CD4-positive, alpha-beta memory T cell (primary cell): ENCODE results near the gene UBE2E1. TPM values are rescaled to one million over a fixed set of nuclear protein-coding genes. Genes with fewer than 3 reads are reported as not detected.

Source experiments
- CTCF ChIA-PET: fragments of 350-600 bp; sonication (Branson Sonifier 250); formaldehyde crosslinking; loops from one replicate; lab custom pipeline; 2021; ENCODE audit warnings: inconsistent platforms; ENCODE audit not compliant: partially characterized antibody; lab: Charles Lee
- POLR2A ChIA-PET: fragments of 350-600 bp; sonication (Branson Sonifier 250); formaldehyde crosslinking; loops from one replicate; lab custom pipeline; 2021; ENCODE audit not compliant: partially characterized antibody; lab: Charles Lee
- DNase-seq, 5 donors: peaks; one replicate each; pipeline versions ENCODE4 v3.0.0 to v3.0.0-alpha.2; 2020 to 2022; ENCODE audit warnings: mixed read lengths in 1 of 5
- H3K27ac ChIP-seq: one replicate; pipeline ENCODE4 v1.7.0; 2013; ENCODE audit warnings: low read depth, low read length
- H3K27me3 ChIP-seq: 2 replicates; pipeline ENCODE4 v1.7.0; 2013; ENCODE audit warnings: mild to moderate bottlenecking, low read length, moderate library complexity; ENCODE audit not compliant: insufficient read depth
- H3K36me3 ChIP-seq: 2 replicates; pipeline ENCODE4 v1.7.0; 2013; ENCODE audit warnings: mild to moderate bottlenecking, low read length, moderate library complexity; ENCODE audit not compliant: insufficient read depth
- H3K4me1 ChIP-seq: 2 replicates; pipeline ENCODE4 v1.7.0; 2013; ENCODE audit warnings: mild to moderate bottlenecking, low read length, moderate library complexity; ENCODE audit not compliant: insufficient read depth
- H3K4me3 ChIP-seq, 2 donors: one replicate each; pipeline ENCODE4 v1.7.0; 2013; ENCODE audit warnings: low read length in 2 of 2, mild to moderate bottlenecking in 1 of 2
- H3K9me3 ChIP-seq, 2 donors: one replicate each; pipeline ENCODE4 v1.7.0; 2013; ENCODE audit warnings: low read length in 2 of 2, control low read depth in 1 of 2; ENCODE audit not compliant: control insufficient read depth in 1 of 2
- H3K27ac Mint-ChIP-seq, 7 donors: one replicate each; pipeline ENCODE4 v1.8.0; 2020 to 2021; ENCODE audit warnings: mixed read lengths in 7 of 7, mild to moderate bottlenecking in 6 of 7, inconsistent platforms in 3 of 7, moderate library complexity in 3 of 7
- H3K27me3 Mint-ChIP-seq, 2 donors: one replicate each; pipeline ENCODE4 v1.8.0; 2020 to 2021; ENCODE audit warnings: mixed read lengths in 2 of 2
- H3K36me3 Mint-ChIP-seq, 2 donors: one replicate each; pipeline ENCODE4 v1.8.0; 2020 to 2021; ENCODE audit warnings: mixed read lengths in 2 of 2, inconsistent platforms in 1 of 2, mild to moderate bottlenecking in 1 of 2
- H3K4me1 Mint-ChIP-seq, 4 donors: one replicate each; pipeline ENCODE4 v1.8.0; 2020 to 2021; ENCODE audit warnings: mixed read lengths in 4 of 4, mild to moderate bottlenecking in 1 of 4
- H3K4me3 Mint-ChIP-seq, 8 donors: one replicate each; pipeline ENCODE4 v1.8.0; 2020 to 2021; ENCODE audit warnings: mixed read lengths in 8 of 8, mild to moderate bottlenecking in 7 of 8, moderate library complexity in 6 of 8, inconsistent platforms in 3 of 8
- H3K9me3 Mint-ChIP-seq, 8 donors: one replicate each; pipeline ENCODE4 v1.8.0; 2020 to 2021; ENCODE audit warnings: mixed read lengths in 8 of 8, mild to moderate bottlenecking in 5 of 8, inconsistent platforms in 3 of 8, moderate library complexity in 1 of 8
- intact Hi-C: fragments of 100-400 bp; cut with micrococcal nuclease; formaldehyde crosslinking; loops from one replicate; pipeline ENCODE4 v1.15.1; 2023
- polyA plus RNA-seq, 2 donors: library from polyadenylated mRNA; unstranded; fragments of 300-500 nt; fragmentation: Illumina TruSeq; gene quantifications; one replicate each; pipeline ENCODE4 v1.2.3, GENCODE V29; 2021
- total RNA-seq, 2 experiments: library from RNA; stranded (reverse); gene quantifications; one replicate each; pipeline ENCODE4 v1.2.3, GENCODE V29; 2021

Gene UBE2E1
- total and polyA plus RNA-seq, 4 experiments from 2014 or later: 10.9 to 61.4 (median 35.7) TPM

DNA sequence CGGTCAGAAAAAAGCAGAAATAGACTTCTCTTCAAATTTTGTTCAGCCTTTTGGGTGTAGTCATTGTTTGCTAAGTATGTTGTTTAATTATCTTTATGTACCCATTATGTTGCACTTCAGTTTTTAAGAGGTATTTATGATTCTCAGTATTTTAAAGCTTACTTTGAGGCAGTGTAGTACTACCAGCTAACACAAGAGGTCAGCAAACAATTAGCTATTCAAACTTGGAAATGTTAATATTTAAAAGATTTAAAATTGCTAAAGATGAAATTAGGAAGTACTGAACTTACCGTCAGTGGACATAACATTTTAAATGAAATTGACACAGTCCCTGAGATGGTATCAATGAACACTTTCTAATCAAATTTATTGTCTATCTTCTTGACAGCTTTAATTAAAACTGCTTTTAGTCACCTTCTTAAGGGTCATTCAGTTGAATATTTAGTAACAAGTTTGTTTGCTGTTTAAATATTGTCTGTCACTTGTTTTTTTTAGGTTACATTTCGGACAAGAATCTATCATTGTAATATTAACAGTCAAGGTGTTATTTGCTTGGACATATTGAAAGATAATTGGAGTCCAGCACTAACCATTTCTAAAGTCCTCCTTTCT, 83.0 kb downstream of the UBE2E1 start:
- Histone ChIP-seq H3K27ac (no peak overlapping the region), H3K36me3 (peaks cover 4% of the 10 kb centered on the region), H3K9me3 (no peaks in the 10 kb centered on the region), H3K4me1 (no peaks in the 10 kb centered on the region), H3K27me3 (no peaks in the 10 kb centered on the region), H3K4me3 (no peak overlapping the region)
- peak in 4 of 5 donors; percentile 26 to 40 (median 28) for DNase-seq
- peak overlapping the region in 1 of 7 donors; percentile 62 for H3K27ac Mint-ChIP-seq
- intact Hi-C loops: loop anchor here (2.0 kb wide), 2 partner anchors 56 to 110 kb away; partner anchors contain the start of gene NR1D2
- no peak overlapping the region for H3K4me3 Mint-ChIP-seq
- peaks cover 0 to 5% (median 0%) of the 10 kb centered on the region in 4 donors for H3K4me1 Mint-ChIP-seq
- ChIA-PET CTCF (interaction anchor here (0.7 to 3.9 kb wide), 18 partner anchors 8 to 348 kb away, joined by 3 to 23 read pairs (median 4); partner anchors contain the start of genes NKIRAS1 and RPL15), POLR2A (interaction anchor here (2.1 kb wide), 1 partner anchor 28 kb away, joined by 10 read pairs; the partner anchor contains the start of genes NKIRAS1 and RPL15)
- H3K27me3 Mint-ChIP-seq: no peaks in the 10 kb centered on the region
- H3K36me3 Mint-ChIP-seq: peaks cover 5 to 21% of the 10 kb centered on the region in 2 donors
- no peaks in the 10 kb centered on the region for H3K9me3 Mint-ChIP-seq

DNA sequence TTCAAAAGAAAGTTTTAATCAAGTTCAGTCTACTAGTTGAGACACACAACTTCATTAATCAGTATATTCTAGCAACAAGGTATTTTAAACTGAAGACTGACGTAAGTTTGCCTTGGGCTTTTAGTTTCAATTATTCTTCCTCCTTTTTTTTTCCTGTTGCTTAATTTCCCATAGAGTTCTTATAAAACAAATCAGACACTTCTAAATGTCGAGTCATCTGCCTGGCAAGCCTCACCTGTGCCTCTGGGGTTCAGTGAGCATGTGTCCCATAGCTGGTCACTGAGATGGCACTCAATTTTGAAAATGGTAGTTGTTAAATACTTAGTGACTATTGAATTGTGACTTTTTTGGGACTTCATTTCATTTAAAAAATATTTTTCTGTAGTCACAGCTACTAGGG, 83.6 kb downstream of the UBE2E1 start:
- Mint-ChIP-seq H3K36me3 (peaks cover 7 to 22% of the 10 kb centered on the region in 2 donors), H3K27ac (peak overlapping the region in 1 of 7 donors; percentile 42), H3K9me3 (no peaks in the 10 kb centered on the region), H3K4me1 (peaks cover 0 to 5% (median under 1%) of the 10 kb centered on the region in 4 donors), H3K4me3 (no peak overlapping the region), H3K27me3 (no peaks in the 10 kb centered on the region)
- CTCF ChIA-PET: interaction anchor here (0.9 to 3.9 kb wide), 6 partner anchors 9 to 342 kb away, joined by 3 to 23 read pairs (median 4); no protein-coding TSS in a partner anchor
- Histone ChIP-seq H3K4me3 (no peak overlapping the region), H3K36me3 (peaks cover 4% of the 10 kb centered on the region), H3K27ac (no peak overlapping the region), H3K4me1 (no peaks in the 10 kb centered on the region), H3K27me3 (no peaks in the 10 kb centered on the region), H3K9me3 (no peaks in the 10 kb centered on the region)
- intact Hi-C loops: loop anchor here (2.0 kb wide), 2 partner anchors 55 to 109 kb away; partner anchors contain the start of gene NR1D2
- DNase-seq: no peak
- POLR2A ChIA-PET: interaction anchor here (2.1 kb wide), 1 partner anchor 28 kb away, joined by 10 read pairs; the partner anchor contains the start of genes NKIRAS1 and RPL15

DNA sequence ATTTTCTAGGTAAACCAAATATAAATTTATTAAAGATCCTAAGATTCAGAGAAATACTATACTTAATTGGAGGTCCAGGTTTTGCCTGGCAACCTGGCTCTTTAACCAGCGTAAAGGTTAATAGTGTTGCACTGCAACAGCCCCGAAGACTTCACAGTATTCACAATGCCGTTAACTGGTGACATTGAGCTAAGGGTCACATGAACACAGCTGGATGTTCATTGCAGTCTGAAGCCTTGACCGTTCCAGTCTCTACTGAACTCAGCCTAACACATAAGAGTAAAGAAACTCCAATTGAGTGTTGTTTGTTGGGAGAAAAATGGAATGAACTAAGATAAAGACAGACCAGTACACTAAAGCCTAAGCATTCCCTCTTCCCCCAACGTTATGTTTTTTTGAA, 84.2 kb downstream of the UBE2E1 start:
- no peaks in the 10 kb centered on the region for H3K27me3 Mint-ChIP-seq
- Histone ChIP-seq H3K4me1 (no peaks in the 10 kb centered on the region), H3K4me3 (no peak overlapping the region), H3K27ac (no peak overlapping the region), H3K9me3 (no peaks in the 10 kb centered on the region), H3K36me3 (peaks cover 4% of the 10 kb centered on the region), H3K27me3 (no peaks in the 10 kb centered on the region)
- CTCF ChIA-PET: interaction anchor here (1.0 to 3.9 kb wide), 5 partner anchors 9 to 297 kb away, joined by 3 to 23 read pairs (median 4); no protein-coding TSS in a partner anchor
- POLR2A ChIA-PET: no interaction called here
- H3K36me3 Mint-ChIP-seq: peaks cover 10 to 25% of the 10 kb centered on the region in 2 donors
- no peak overlapping the region for H3K4me3 Mint-ChIP-seq
- DNase-seq: no peak
- no peaks in the 10 kb centered on the region for H3K9me3 Mint-ChIP-seq
- H3K4me1 Mint-ChIP-seq: peaks cover 0 to 5% (median 2%) of the 10 kb centered on the region in 4 donors
- no peak overlapping the region for H3K27ac Mint-ChIP-seq
- intact Hi-C loops: loop anchor here (2.0 kb wide), 2 partner anchors 55 to 109 kb away; partner anchors contain the start of gene NR1D2

DNA sequence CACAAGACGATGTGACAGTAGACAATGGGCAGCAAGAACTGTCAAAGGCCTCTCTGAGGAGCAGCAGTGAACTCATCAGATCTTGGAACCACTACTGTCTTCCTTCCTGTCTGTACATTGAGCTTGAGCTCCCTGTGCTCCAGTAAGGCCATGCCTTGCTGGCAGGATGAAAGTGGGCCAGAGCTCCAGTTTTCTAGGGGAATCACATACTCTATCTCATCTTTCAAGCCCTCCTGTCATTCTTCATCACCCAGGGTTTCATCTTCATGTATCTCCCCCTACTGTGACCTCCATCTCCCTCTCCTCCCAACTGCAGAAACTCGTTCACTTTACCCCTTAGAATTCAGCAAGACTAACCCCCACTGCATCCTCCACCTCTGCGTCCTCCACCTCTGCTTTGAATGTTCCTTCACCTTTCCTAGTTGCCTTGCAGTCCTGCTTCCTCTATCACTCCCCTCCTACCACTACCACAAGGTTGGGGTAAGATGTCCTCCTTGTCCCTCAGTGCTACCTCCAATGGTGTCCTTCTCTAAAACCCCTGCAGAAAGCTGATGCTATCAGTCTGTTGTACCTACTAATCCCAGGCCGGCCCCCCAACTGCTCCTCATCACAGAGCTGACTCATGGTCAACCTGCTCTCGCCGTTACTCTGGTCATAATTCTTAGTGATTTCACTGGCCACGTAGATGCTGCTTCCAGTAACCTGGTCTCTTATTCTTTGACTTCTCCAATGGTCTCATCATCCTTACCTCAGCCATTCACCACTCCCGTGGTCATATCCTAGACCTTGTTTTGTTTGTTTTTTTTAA, 88.7 kb downstream of the UBE2E1 start:
- no peaks in the 10 kb centered on the region for H3K4me1 ChIP-seq
- no peaks in the 10 kb centered on the region for H3K27me3 Mint-ChIP-seq
- no peaks in the 10 kb centered on the region for H3K9me3 ChIP-seq
- H3K27ac Mint-ChIP-seq: peak overlapping the region in 3 of 7 donors; percentile 1 to 83 (median 76)
- H3K36me3 ChIP-seq: peaks cover 4% of the 10 kb centered on the region
- no peak overlapping the region for H3K4me3 ChIP-seq
- CTCF ChIA-PET: interaction anchor here (0.6 to 1.1 kb wide), 4 partner anchors 15 to 343 kb away, joined by 3 to 4 read pairs (median 3); partner anchors contain the start of genes NKIRAS1 and RPL15
- peaks cover 0 to 14% (median 1%) of the 10 kb centered on the region in 4 donors for H3K4me1 Mint-ChIP-seq
- POLR2A ChIA-PET: no interaction called here
- H3K27ac ChIP-seq: no peak overlapping the region
- no peak overlapping the region for H3K4me3 Mint-ChIP-seq
- H3K36me3 Mint-ChIP-seq: peaks cover 25 to 33% of the 10 kb centered on the region in 2 donors
- intact Hi-C loops: no loop called here
- H3K9me3 Mint-ChIP-seq: no peaks in the 10 kb centered on the region
- no peak for DNase-seq
- no peaks in the 10 kb centered on the region for H3K27me3 ChIP-seq

DNA sequence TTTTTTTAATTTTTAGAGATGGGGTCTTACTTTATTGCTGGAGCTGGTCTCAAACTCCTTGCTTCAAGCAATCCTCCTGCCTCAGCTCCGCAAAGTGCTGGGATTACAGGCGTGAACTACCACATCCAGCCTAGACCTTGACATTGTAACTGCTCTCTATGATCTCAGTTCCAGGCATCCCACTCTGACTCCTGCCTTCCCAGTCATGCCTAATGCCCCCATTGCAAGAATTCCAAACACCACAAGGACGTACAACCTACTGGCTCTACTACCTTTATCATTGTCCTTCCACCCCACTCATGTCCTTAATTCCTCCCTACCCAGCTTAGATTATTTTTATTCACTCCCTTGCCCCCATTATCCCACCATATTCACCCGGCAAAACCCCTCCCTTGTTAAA, 89.4 kb downstream of the UBE2E1 start:
- Mint-ChIP-seq H3K27me3 (no peaks in the 10 kb centered on the region), H3K36me3 (peaks cover 27 to 33% of the 10 kb centered on the region in 2 donors), H3K4me3 (no peak overlapping the region), H3K9me3 (no peaks in the 10 kb centered on the region), H3K4me1 (peaks cover 0 to 14% (median 2%) of the 10 kb centered on the region in 4 donors), H3K27ac (peak overlapping the region in 2 of 7 donors; percentile 20 to 64)
- Histone ChIP-seq H3K4me1 (no peaks in the 10 kb centered on the region), H3K27ac (no peak overlapping the region), H3K4me3 (no peak overlapping the region), H3K36me3 (peaks cover 4% of the 10 kb centered on the region), H3K9me3 (no peaks in the 10 kb centered on the region), H3K27me3 (no peaks in the 10 kb centered on the region)
- intact Hi-C loops: no loop called here
- CTCF ChIA-PET: no interaction called here
- DNase-seq: no peak
- POLR2A ChIA-PET: no interaction called here

DNA sequence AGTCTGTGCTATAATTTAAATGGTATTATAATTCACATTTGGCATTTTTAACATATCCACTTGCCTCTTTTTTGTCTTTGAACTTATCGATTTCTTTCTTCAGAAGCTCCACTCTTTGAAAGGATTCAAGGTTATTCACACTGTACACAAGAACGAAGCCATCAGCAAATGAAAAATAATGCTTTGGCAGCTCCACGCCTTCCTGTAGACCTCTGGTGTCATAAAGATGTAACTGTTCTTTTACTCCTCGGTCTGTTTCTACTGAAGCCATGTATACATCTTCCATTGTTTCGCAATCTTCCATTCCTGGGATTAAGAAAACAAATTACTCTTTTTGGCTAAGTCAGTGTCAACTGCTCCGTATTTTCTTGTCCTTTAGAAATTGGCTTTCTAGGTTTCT, 95.0 kb downstream of the UBE2E1 start:
- H3K36me3 ChIP-seq: no peaks in the 10 kb centered on the region
- H3K36me3 Mint-ChIP-seq: peaks cover 24 to 39% of the 10 kb centered on the region in 2 donors
- intact Hi-C loops: no loop called here

More for the DNA sequence above, 95.0 kb downstream of the UBE2E1 start:
- H3K4me1 Mint-ChIP-seq: peaks cover 0 to 3% (median 2%) of the 10 kb centered on the region in 4 donors
- H3K27me3 ChIP-seq: no peaks in the 10 kb centered on the region
- no peaks in the 10 kb centered on the region for H3K9me3 ChIP-seq
- ChIA-PET CTCF (interaction anchor here (1.1 kb wide), 1 partner anchor 9 kb away, joined by 3 read pairs; no protein-coding TSS in a partner anchor), POLR2A (no interaction called here)
- no peaks in the 10 kb centered on the region for H3K27me3 Mint-ChIP-seq
- H3K27ac ChIP-seq: no peak overlapping the region
- H3K4me3 Mint-ChIP-seq: no peak overlapping the region
- DNase-seq: no peak
- H3K9me3 Mint-ChIP-seq: peaks cover 0 to 4% (median 0%) of the 10 kb centered on the region in 8 donors
- H3K4me1 ChIP-seq: no peaks in the 10 kb centered on the region
- H3K4me3 ChIP-seq: no peak overlapping the region
- H3K27ac Mint-ChIP-seq: no peak overlapping the region
